Stimulated activated CD8-positive, alpha-beta memory T cell treated with anti-CD3 and anti-CD28 coated beads, Interleukin-4, amount 100 ng/mL, for 1 hour (primary cell): Measurements from ENCODE around the gene ACY1.
A peak's percentile ranks its signal among the peaks of the same experiment; 100 is the strongest.

Source experiments
- DNase-seq, 2 donors: peaks; one replicate each; pipeline ENCODE4 v3.0.0-alpha.2; 2020; ENCODE audit warnings: low read depth in 2 of 2, low spot score in 1 of 2

Gene ACY1

DNA sequence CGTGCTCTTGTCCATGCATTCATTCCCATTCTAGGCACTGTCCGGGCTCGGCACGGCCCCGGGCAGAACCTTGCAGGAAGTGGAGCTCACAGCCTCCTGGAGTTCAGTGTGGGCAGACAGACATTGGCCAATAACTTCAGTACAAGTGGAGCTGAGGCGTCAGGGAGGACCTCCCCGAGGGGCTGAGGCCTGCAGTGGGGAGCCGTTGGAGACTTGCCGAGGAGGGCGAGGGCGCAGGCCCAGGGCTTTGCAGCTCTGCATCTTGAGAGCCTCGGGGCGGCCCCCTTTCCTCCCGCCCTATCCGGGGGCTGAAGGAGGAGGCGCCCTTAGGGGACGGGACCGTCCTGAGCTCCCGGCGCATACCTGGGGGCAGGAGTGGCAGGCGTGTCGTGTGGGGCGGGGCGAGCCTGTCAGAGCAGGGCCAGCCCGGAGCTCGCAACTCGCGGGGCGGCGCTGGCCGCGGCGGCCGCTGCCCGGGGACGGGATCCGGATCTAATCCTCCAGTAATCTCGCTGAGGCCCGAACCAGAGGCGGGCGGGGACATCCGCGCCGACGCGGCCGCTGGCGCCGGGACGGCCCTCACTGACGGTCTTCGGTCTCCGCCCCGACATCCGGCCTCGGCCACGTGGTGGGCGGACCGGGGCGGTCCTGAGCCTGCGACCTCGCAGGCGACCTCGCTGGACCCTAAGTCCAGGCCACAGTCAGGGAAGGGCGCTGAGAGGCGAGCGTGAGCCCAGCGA lies at the start of gene ACY1:
Gene ACY1, plus strand, starts transcription at position 698 of the 740 bp plus-strand sequence. CDS start 530 bp downstream, outside the sequence.
- peak; percentile 26 to 37 for DNase-seq

- DNase-seq: no peak
These were observed 49.0 kb upstream of the ACY1 start for GRCh38 chr3:51934139-51934850.

- no peak for DNase-seq
These were observed 48.1 kb upstream of the ACY1 start for GRCh38 chr3:51934991-51935885.

GRCh38 chr3:51935886-51936755 lies 47.2 kb upstream of the ACY1 start:
- DNase-seq: no peak

- DNase-seq: no peak
These were observed 46.3 kb upstream of the ACY1 start for GRCh38 chr3:51937014-51937413.

GRCh38 chr3:51937611-51938450 lies 45.5 kb upstream of the ACY1 start:
- DNase-seq: no peak

DNA sequence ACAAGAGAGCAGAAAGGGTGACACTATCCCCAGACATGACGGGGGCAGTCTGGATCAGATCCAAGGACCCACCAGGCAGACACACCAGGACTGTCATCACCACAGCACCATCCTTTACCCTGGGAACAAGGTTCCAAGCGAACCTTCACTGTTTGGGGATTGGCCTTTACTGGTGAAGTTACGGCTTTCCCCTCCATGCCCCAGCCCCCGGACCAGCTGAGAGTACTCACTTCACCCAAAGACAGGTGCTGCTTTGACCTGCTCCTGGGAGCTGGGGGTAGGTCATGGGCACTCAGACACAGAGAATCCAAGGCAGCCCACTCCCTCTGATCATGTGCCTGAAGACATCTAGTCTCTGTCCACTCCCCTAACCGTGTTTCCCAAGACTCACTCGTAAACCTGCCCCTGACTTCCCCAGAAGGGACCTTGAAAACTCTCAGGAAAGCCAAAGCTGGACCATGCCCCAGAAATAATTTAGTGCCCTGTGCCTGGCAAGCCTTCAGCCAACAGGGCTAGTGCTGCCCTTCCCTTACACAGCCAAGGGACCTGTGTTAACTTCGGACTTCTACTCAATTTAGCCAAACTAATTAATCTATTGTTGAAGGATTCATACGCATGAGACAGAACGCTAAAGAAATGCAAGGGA lies 44.4 kb upstream of the ACY1 start:
- DNase-seq: no peak

- DNase-seq: no peak
These were observed 42.5 kb upstream of the ACY1 start for GRCh38 chr3:51940648-51941462.

DNA sequence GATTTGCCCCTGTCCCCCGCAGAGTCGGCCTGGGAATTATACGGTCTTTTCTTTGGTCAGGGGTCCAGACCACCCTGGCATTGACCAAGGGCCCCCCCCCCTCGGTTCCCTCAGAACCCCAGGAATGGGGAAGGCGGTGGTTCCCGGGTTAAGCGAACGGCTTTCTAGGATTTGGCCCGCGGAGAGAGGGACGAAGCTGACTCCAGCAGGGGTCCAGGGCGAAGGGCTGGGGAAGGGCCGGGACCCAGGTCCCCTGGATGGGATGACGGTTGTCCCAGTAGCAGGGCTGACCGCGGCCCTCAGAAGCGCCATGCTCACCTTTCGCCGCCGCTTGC lies 41.9 kb upstream of the ACY1 start:
- DNase-seq: no peak

- peak; percentile 98 to 99 for DNase-seq
These were observed 41.3 kb upstream of the ACY1 start, which contains the start of the genes PARP3 and RRP9 for GRCh38 chr3:51941798-51942602. Gene PARP3, plus strand, starts transcription at chr3:51942363. Its CDS starts 993 bp downstream, at chr3:51943356. Gene RRP9, minus strand, starts transcription at chr3:51941904. Its CDS starts 37 bp downstream, at chr3:51941867.

DNA sequence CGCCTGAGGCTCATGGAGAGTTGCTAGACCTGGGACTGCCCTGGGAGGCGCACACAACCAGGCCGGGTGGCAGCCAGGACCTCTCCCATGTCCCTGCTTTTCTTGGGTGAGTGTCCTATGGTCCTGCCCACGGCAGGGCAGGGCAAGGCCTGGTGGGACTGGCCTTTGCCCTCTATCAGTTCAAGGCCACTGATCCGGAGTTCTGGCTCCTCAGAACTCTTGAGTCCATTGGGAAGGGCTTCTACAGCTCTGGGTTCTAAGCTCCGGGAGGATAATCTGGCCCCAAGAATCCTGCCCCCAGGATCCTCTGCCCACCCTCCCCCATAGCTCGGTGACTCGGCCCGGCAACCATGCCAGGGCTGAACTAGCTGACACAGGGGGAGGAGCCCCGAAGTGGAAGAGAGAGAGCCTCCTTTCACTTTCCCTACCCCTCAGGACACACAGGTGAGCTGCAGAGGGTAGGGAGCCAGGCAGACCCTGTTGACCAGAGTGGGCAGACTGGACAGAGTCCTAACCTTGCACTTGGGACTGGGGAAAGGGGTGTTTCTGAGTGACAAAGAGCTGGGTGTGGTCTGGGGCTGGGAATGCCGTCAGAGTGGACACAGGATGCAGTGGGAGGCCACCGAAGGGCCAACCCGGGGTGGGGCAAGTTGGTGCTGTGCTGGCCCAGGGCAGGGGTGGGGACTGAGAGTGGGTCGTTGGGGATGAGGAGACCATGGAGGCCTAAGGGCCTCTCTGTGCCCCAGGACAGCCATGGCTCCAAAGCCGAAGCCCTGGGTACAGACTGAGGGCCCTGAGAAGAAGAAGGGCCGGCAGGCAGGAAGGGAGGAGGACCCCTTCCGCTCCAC lies 40.5 kb upstream of the ACY1 start:
- no peak for DNase-seq

DNA sequence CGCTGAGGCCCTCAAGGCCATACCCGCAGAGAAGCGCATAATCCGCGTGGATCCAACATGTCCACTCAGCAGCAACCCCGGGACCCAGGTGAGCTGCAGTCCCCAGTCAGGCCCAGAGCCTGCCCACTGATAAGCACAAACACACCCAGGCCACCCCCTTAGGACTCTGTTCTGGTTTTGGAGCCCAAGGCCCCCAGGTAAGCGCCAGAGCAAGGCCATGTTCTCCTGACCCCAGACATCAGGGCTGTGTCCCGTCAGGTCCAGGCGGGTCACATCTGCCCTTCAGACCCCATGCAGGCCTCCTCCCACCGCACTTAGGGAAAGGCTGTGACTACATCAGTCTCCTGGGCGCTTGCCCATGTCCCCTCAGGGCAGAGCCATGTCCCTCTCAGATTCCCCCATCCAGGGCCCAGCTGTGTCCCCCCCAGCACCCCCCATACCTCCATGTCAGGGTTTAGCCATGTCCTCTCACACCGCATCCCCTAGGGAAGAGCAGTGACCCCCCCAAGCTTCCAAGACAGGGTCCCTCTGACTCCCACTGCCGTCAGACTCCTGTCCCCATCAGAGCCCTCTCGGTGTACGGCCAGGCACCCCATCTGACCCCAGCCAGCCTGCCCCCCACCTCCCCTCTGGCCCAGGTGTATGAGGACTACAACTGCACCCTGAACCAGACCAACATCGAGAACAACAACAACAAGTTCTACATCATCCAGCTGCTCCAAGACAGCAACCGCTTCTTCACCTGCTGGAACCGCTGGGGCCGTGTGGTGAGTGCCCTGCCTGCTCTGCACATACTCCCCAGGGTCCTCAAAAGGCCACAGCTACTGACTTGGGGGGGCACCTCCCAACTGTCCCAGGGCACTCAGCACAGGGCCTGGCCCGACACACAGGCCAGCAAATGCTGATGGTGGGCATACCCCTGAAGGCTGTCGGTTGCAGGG lies 39.6 kb upstream of the ACY1 start:
- DNase-seq: no peak

DNA sequence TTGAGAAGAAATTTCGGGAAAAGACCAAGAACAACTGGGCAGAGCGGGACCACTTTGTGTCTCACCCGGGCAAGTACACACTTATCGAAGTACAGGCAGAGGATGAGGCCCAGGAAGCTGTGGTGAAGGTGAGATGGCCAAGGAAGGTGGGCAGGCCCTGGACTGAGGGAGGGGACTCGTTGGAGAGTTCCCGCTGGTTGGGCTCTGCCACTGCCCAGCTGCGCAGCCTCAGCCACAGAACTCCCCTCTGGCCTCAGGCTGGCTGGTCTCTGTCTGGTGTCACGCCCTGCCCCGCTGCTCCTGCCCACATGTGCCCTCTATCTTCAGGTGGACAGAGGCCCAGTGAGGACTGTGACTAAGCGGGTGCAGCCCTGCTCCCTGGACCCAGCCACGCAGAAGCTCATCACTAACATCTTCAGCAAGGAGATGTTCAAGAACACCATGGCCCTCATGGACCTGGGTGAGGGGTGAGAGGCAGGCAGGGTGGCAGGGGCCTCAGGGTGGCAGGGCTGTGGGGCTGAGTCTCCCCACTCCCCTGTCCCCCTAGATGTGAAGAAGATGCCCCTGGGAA lies 38.8 kb upstream of the ACY1 start:
- DNase-seq: no peak

DNA sequence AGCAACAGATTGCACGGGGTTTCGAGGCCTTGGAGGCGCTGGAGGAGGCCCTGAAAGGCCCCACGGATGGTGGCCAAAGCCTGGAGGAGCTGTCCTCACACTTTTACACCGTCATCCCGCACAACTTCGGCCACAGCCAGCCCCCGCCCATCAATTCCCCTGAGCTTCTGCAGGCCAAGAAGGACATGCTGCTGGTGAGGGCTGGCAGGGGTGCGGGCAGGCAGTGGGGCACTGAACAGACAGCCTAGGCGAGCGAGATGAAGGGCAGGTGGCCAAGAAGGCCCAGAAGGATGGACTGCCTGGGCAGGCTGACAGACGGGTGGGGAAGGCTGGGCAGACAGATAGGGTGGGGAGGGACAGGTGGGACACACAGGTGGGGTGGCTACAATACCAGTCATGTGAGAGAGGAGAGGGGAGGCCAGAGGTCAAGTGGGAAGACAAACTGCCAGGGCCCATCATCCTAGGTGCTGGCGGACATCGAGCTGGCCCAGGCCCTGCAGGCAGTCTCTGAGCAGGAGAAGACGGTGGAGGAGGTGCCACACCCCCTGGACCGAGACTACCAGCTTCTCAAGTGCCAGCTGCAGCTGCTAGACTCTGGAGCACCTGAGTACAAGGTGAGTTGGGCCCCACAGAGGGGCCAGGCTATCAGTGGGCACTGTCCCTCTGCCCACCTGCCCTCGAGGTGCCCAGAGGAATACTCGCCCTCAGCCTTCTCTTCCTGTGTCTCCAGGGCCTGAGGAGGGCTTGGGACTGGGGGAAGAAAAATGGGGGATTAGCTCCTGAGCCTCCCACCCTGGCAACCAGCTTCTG lies 38.1 kb upstream of the ACY1 start:
- DNase-seq: no peak
